NCI-H1417 treated with DMSO at 0.1 percent for 48 hours (cell line): ENCODE data around the gene ZNF628.

Experiments used
- DNase-seq: peaks from one replicate; lab custom pipeline; 2025; lab: John Stamatoyannopoulos, UW

Gene ZNF628

GRCh38 chr19:55465460-55466240, 10.8 kb upstream of the ZNF628 start:
- DNase-seq, result no peak

- no peak for DNase-seq
Observed at GRCh38 chr19:55466241-55466614, 10.2 kb upstream of the ZNF628 start.

- DNase-seq, result no peak
Observed at GRCh38 chr19:55467236-55468053, 9.0 kb upstream of the ZNF628 start.

- DNase-seq, result no peak
Observed at GRCh38 chr19:55468054-55468393, 8.4 kb upstream of the ZNF628 start.

GRCh38 chr19:55471266-55471665, 5.2 kb upstream of the ZNF628 start:
- DNase-seq, result no peak

- DNase-seq, result no peak
Observed at GRCh38 chr19:55472463-55472862, 4.0 kb upstream of the ZNF628 start.

- DNase-seq, result no peak
Observed at GRCh38 chr19:55473225-55474012, 3.0 kb upstream of the ZNF628 start.

GRCh38 chr19:55474269-55475265, 1.9 kb upstream of the ZNF628 start:
- DNase-seq, result no peak

- no peak for DNase-seq
Observed at GRCh38 chr19:55477905-55478304, 1.5 kb downstream of the ZNF628 start.

- no peak for DNase-seq
Observed at GRCh38 chr19:55478364-55478763, 1.9 kb downstream of the ZNF628 start.

- DNase-seq, result no peak
Observed at GRCh38 chr19:55479045-55479444, 2.6 kb downstream of the ZNF628 start.

- DNase-seq, result no peak
Observed at GRCh38 chr19:55479451-55480230, 3.2 kb downstream of the ZNF628 start.

GRCh38 chr19:55481148-55481793, 4.9 kb downstream of the ZNF628 start:
- DNase-seq, result no peak

- no peak for DNase-seq
Observed at GRCh38 chr19:55481794-55482155, 5.4 kb downstream of the ZNF628 start.

- DNase-seq, result no peak
Observed at GRCh38 chr19:55482156-55482961, 5.9 kb downstream of the ZNF628 start.

GRCh38 chr19:55482967-55483705, 6.7 kb downstream of the ZNF628 start:
- no peak for DNase-seq

- no peak for DNase-seq
Observed at GRCh38 chr19:55483706-55484592, 7.5 kb downstream of the ZNF628 start.
